Smooth muscle cell (in vitro differentiated cells): ENCODE data around the gene GPR173. TPM values are rescaled to one million over a fixed set of nuclear protein-coding genes. Genes with fewer than 3 reads are reported as not detected.

Source experiments
- DNase-seq: peaks from one replicate; lab custom pipeline; 2025; ENCODE audit not compliant: unreplicated experiment; lab: John Stamatoyannopoulos, UW
- H2AFZ ChIP-seq: fragments of 200-600 bp; sonication (generic); 2 replicates; pipeline ENCODE4 v1.6.0; 2016; ENCODE audit warnings: antibody characterized with exemption, low read depth, mild to moderate bottlenecking
- H3F3A ChIP-seq: fragments of 200-600 bp; sonication (generic); 2 replicates; pipeline ENCODE4 v1.6.0; 2017; ENCODE audit warnings: antibody characterized with exemption, low read depth
- H3K27ac ChIP-seq: fragments of 200-600 bp; sonication (generic); 2 replicates; pipeline ENCODE4 v1.5.1; 2016; ENCODE audit warnings: low read depth, mild to moderate bottlenecking
- H3K27me3 ChIP-seq: fragments of 200-600 bp; sonication (generic); 2 replicates; pipeline ENCODE4 v1.6.1; 2016; ENCODE audit warnings: low read depth, mild to moderate bottlenecking
- H3K36me3 ChIP-seq: fragments of 200-600 bp; sonication (generic); 2 replicates; pipeline ENCODE4 v1.5.1; 2016; ENCODE audit warnings: low read depth
- H3K4me1 ChIP-seq: fragments of 200-600 bp; sonication (generic); 2 replicates; pipeline ENCODE4 v1.5.1; 2016; ENCODE audit warnings: low read depth
- H3K4me2 ChIP-seq: fragments of 200-600 bp; sonication (generic); 2 replicates; pipeline ENCODE4 v1.6.0; 2016; ENCODE audit warnings: mild to moderate bottlenecking
- H3K4me3 ChIP-seq: fragments of 200-600 bp; sonication (generic); 2 replicates; pipeline ENCODE4 v1.5.1; 2016; ENCODE audit warnings: mild to moderate bottlenecking
- H3K79me2 ChIP-seq: fragments of 200-600 bp; sonication (generic); 2 replicates; pipeline ENCODE4 v1.6.0; 2016; ENCODE audit warnings: low read depth, mild to moderate bottlenecking
- H3K9ac ChIP-seq: fragments of 200-600 bp; sonication (generic); 2 replicates; pipeline ENCODE4 v1.6.0; 2016; ENCODE audit warnings: low read depth
- H3K9me3 ChIP-seq: fragments of 200-600 bp; sonication (generic); replicated peaks from 2 replicates; pipeline ENCODE4 v1.5.1; 2016; ENCODE audit warnings: low read depth
- H4K20me1 ChIP-seq: fragments of 200-600 bp; sonication (generic); 2 replicates; pipeline ENCODE4 v1.6.0; 2016; ENCODE audit warnings: low read depth
- WGBS: methylation state at CpG from one replicate; pipeline ENCODE4 v1.1.7; 2016; ENCODE audit warnings: low lambda C conversion rate; 5-methylcytosine and 5-hydroxymethylcytosine counted together
- polyA plus RNA-seq: library from polyadenylated mRNA; unstranded; fragments of >200 nt; fragmentation: Nextera tagmentation; extraction: Ambion mirVana; gene quantifications from 2 replicates; pipeline ENCODE4 v1.2.1, GENCODE V29; 2016
- total RNA-seq: library from RNA; depleted of rRNA; stranded (reverse); fragments of >200 nt; gene quantifications from 2 replicates; pipeline ENCODE4 v1.2.3, GENCODE V29; 2014
- TF ChIP-seq, protein P1 (sequence below): fragments of 200-600 bp; sonication (generic); IDR thresholded peaks from 2 replicates; pipeline ENCODE4 v1.5.1; 2017; ENCODE audit warnings: borderline replicate concordance, mild to moderate bottlenecking, antibody characterized with exemption; ENCODE audit not compliant: insufficient read depth, poor library complexity, severe bottlenecking

GPR173 gene
- total and polyA plus RNA-seq, 2 experiments from 2014 or later = 0.63 to 5.5 TPM

DNA sequence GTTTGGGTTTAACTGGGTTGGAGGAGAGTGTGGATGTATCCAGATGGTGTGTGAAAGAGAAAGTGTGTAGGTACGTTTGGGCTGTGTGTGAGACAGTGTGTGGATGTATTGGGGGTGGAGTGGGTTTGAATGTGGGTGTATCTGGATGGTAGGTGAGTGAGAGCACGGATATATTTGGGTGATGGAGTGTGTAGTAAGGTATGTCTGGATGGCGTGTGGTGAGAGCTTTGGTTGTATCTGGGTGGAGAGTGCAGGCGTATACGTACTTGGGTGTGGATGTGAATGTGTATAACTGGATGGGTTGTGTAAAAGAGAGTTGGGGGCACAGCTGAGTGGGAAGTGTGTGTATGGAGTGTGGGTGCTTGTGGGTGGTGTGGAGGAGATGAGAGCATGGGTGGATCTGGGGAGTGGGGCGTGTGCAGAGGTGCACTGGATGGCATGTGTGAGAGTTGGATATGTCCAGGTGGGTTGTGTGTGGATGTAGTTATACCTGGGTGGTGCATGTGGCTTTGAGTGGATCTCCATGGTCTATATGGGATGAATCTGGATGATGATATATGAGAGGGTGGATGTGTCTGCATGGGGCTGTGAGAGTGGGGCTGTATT is 6.8 kb downstream of the GPR173 start:
- H3K79me2 ChIP-seq = peaks cover 10% of the 10 kb centered on the region

DNA sequence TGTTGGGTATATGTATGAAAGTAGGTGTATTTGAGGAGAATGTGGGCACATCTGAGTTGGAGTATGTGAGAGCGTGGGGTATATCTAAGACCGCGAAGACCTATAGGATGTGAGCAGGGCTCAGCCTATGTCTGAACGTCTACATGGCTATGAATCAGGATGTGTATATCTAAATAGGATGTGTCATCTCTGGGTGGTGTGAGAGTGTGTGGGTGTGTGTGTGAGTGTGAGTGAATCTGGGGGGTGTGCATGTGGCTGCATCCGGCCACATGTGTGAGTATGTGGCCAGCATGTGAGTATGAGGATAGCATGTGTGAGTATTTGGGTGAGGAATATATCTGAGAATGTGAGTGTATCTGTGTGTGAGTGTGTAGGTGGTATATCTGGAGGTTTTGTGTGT is 7.7 kb downstream of the GPR173 start:
- H3K9ac ChIP-seq = no peak overlapping the region
- DNase-seq = no peak
- WGBS = 81% methylated on average over 5 of the region's 5 CpGs
- no peak overlapping the region for H3K4me2 ChIP-seq
- no peaks in the 10 kb centered on the region for H3K4me1 ChIP-seq
- H3K36me3 ChIP-seq = no peaks in the 10 kb centered on the region
- no peak overlapping the region for H3K27ac ChIP-seq
- TF ChIP-seq, protein P1, sequence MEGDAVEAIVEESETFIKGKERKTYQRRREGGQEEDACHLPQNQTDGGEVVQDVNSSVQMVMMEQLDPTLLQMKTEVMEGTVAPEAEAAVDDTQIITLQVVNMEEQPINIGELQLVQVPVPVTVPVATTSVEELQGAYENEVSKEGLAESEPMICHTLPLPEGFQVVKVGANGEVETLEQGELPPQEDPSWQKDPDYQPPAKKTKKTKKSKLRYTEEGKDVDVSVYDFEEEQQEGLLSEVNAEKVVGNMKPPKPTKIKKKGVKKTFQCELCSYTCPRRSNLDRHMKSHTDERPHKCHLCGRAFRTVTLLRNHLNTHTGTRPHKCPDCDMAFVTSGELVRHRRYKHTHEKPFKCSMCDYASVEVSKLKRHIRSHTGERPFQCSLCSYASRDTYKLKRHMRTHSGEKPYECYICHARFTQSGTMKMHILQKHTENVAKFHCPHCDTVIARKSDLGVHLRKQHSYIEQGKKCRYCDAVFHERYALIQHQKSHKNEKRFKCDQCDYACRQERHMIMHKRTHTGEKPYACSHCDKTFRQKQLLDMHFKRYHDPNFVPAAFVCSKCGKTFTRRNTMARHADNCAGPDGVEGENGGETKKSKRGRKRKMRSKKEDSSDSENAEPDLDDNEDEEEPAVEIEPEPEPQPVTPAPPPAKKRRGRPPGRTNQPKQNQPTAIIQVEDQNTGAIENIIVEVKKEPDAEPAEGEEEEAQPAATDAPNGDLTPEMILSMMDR = no peak
- H3K27me3 ChIP-seq = no peaks in the 10 kb centered on the region
- H3K9me3 ChIP-seq = no peaks in the 10 kb centered on the region
- H3K79me2 ChIP-seq = peaks cover 10% of the 10 kb centered on the region
- no peaks in the 10 kb centered on the region for H3F3A ChIP-seq
- no peak overlapping the region for H2AFZ ChIP-seq
- H4K20me1 ChIP-seq = peaks cover 33% of the 10 kb centered on the region
- H3K4me3 ChIP-seq = no peak overlapping the region

More for the DNA sequence above, 6.8 kb downstream of the GPR173 start:
- H3K27me3 ChIP-seq = no peaks in the 10 kb centered on the region
- no peak overlapping the region for H2AFZ ChIP-seq
- H3K36me3 ChIP-seq = no peaks in the 10 kb centered on the region
- no peak overlapping the region for H3K9ac ChIP-seq
- no peak overlapping the region for H3K27ac ChIP-seq
- H3K4me1 ChIP-seq = no peaks in the 10 kb centered on the region
- 81% methylated on average over 6 of the region's 6 CpGs for WGBS
- TF ChIP-seq, protein P1 = no peak
- peaks cover 33% of the 10 kb centered on the region for H4K20me1 ChIP-seq
- no peak for DNase-seq
- H3K9me3 ChIP-seq = no peaks in the 10 kb centered on the region
- H3K4me3 ChIP-seq = no peak overlapping the region
- no peak overlapping the region for H3K4me2 ChIP-seq
- no peaks in the 10 kb centered on the region for H3F3A ChIP-seq

DNA sequence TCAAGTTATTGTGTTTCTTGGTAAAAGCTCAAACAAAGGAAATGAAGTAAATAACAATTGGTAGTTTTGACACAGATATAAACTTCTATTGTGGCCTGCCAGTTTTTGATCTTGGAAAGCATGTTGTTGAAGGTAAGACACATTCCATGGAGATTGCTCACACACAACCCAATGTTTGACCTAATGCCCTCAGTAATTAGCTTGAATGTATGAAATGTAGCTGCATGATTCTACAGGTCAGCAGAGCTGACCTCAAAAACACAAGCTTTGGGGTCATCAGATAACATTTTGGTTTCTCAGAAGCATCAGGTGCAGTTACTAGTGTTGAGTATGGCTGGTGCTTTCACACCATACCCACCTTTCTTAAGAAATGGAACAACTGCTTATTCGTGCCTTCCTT is 16.5 kb downstream of the GPR173 start:
- H3K36me3 ChIP-seq = no peaks in the 10 kb centered on the region

More for the DNA sequence above, 16.5 kb downstream of the GPR173 start:
- Histone ChIP-seq H3K4me3 (no peak overlapping the region), H3F3A (no peaks in the 10 kb centered on the region), H3K9me3 (no peaks in the 10 kb centered on the region), H3K9ac (no peak overlapping the region), H3K79me2 (no peaks in the 10 kb centered on the region), H3K27ac (no peak overlapping the region), H3K27me3 (no peaks in the 10 kb centered on the region), H2AFZ (no peak overlapping the region), H3K4me2 (no peak overlapping the region), H3K4me1 (no peaks in the 10 kb centered on the region), H4K20me1 (peaks cover 17% of the 10 kb centered on the region)
- WGBS = 50% methylated on average over 1 of the region's 1 CpG
- DNase-seq = no peak
- TF ChIP-seq, protein P1 = no peak
